ENCODE data around the gene RPS27L.

GRCh38 chr15:63135281-63135680, 22.0 kb downstream of the RPS27L start:
- TF ChIP-seq CTCF (conservative IDR thresholded peaks at IDR 0.05 in 1 of 2, IDR thresholded peaks at IDR 0.05 in 1 of 2; ENCODE audit: low read depth in 1 of 2, low read length in 2 of 2) (no peak), EZH2 (IDR thresholded peaks at IDR 0.05; ENCODE audit: low read length, missing control alignments) (no peak)
